ENCODE data around the gene FAM180A.

- TF ChIP-seq CTCF (IDR thresholded peaks at IDR 0.05) (no peak), EZH2 (IDR thresholded peaks at IDR 0.05; ENCODE audit: borderline replicate concordance, insufficient read depth, low read depth, low read length, poor library complexity, severe bottlenecking) (no peak)
These were observed 5.2 kb upstream of the FAM180A start for GRCh38 chr7:135753616-135754413.

Data from B cell (primary cell).